Measurements from ENCODE around the gene CSNK1D. TPM values are rescaled to one million over a fixed set of nuclear protein-coding genes. Genes with fewer than 3 reads are reported as not detected.

The CSNK1D gene
- total RNA-seq, 3 donors from 2014 or later: 177 to 221 (median 189) TPM

DNA sequence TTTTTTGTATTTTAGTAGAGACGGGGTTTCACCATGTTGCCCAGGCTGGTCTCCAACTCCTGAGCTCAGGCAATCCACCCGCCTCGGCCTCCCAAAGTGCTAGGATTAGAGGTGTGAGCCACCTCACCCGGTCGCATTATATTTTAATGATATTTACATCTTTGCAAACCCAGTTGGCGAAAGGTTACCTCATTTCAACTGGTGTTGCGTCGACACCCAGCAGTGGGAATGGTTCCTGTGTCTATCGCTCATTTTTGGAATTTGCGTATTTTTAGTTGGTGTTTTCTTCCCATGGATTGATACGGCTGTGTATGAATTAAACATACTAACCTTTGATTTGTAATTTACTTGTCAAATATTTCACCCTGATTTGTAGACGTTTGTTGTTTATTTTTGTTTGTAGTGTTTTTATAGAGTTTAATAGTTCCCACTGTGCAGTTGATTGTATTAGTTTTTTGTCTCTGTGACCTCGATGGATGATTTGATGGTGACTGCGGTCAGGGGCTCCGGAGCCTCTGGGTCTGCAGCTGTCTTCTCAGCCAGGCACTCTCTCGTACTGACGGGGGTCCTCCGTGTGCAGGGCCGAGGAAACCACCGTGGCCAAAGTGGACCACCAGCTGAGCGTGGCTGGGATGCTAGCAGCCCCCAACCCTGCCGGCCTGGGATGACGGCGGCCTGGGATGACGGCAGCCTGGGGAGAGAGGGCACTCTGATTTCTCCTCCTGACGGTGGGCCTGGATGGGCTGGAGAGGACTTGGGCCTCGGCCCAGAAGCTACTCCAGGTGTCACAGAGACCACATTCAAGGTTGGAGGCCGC lies 39.9 kb upstream of the CSNK1D start:
- no peak for DNase-seq
- H3K4me1 ChIP-seq (ENCODE audit: low read depth): peaks cover 4% of the 10 kb centered on the region
- H3K36me3 ChIP-seq (ENCODE audit: low read depth): no peaks in the 10 kb centered on the region
- intact Hi-C loops (cut with DNase I, micrococcal nuclease): no loop called here
- no peak for ATAC-seq
- TF ChIP-seq, protein P1, sequence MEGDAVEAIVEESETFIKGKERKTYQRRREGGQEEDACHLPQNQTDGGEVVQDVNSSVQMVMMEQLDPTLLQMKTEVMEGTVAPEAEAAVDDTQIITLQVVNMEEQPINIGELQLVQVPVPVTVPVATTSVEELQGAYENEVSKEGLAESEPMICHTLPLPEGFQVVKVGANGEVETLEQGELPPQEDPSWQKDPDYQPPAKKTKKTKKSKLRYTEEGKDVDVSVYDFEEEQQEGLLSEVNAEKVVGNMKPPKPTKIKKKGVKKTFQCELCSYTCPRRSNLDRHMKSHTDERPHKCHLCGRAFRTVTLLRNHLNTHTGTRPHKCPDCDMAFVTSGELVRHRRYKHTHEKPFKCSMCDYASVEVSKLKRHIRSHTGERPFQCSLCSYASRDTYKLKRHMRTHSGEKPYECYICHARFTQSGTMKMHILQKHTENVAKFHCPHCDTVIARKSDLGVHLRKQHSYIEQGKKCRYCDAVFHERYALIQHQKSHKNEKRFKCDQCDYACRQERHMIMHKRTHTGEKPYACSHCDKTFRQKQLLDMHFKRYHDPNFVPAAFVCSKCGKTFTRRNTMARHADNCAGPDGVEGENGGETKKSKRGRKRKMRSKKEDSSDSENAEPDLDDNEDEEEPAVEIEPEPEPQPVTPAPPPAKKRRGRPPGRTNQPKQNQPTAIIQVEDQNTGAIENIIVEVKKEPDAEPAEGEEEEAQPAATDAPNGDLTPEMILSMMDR (IDR thresholded peaks at IDR 0.05): no peak
- no peak overlapping the region for H3K4me3 ChIP-seq
- no peaks in the 10 kb centered on the region for H3K9me3 ChIP-seq

- no peak for ATAC-seq
- no peak overlapping the region for H3K4me3 ChIP-seq
- no peaks in the 10 kb centered on the region for H3K9me3 ChIP-seq
- intact Hi-C loops (cut with DNase I, micrococcal nuclease): no loop called here
- TF ChIP-seq, protein P1 (IDR thresholded peaks at IDR 0.05): no peak
- DNase-seq: no peak
- peaks cover 4% of the 10 kb centered on the region for H3K4me1 ChIP-seq (ENCODE audit: low read depth)
- no peaks in the 10 kb centered on the region for H3K36me3 ChIP-seq (ENCODE audit: low read depth)
These were observed 38.5 kb upstream of the CSNK1D start for GRCh38 chr17:82311971-82312370.

DNA sequence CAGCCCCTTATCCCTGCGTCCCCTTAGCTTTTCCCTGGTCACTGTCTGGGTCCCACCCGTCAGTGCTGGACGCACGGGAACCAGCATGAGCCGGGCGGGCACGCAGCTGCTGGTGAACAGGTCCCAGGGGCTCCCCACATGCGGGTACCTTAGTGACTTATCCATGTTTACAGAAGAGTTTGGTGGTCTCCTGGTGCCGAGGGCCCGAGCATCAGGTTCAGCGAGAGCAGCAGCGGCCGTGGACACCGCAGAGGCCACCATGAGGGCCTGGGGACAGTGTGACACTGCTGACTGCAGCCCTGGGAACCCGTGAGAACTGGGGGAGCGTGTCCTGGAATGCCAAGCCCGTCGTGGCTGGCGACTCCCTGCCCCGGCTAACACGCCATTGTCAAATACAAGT lies 37.4 kb upstream of the CSNK1D start:
- no peaks in the 10 kb centered on the region for H3K36me3 ChIP-seq (ENCODE audit: low read depth)
- ATAC-seq (no peak), DNase-seq (no peak)
- no peaks in the 10 kb centered on the region for H3K9me3 ChIP-seq
- TF ChIP-seq, protein P1 (IDR thresholded peaks at IDR 0.05): no peak
- H3K4me3 ChIP-seq: no peak overlapping the region
- intact Hi-C loops (cut with DNase I, micrococcal nuclease): no loop called here
- peaks cover 4% of the 10 kb centered on the region for H3K4me1 ChIP-seq (ENCODE audit: low read depth)

- ATAC-seq: peak; percentile 87
- Histone ChIP-seq H3K9me3 (no peaks in the 10 kb centered on the region), H3K4me3 (no peak overlapping the region), H3K4me1 (ENCODE audit: low read depth) (peaks cover 4% of the 10 kb centered on the region), H3K36me3 (ENCODE audit: low read depth) (no peaks in the 10 kb centered on the region)
- peak in 1 of 3 donors; percentile 66 for DNase-seq
- TF ChIP-seq, protein P1 (IDR thresholded peaks at IDR 0.05): no peak
- intact Hi-C loops (cut with DNase I, micrococcal nuclease): no loop called here
These were observed 36.4 kb upstream of the CSNK1D start for GRCh38 chr17:82309656-82310570.

DNA sequence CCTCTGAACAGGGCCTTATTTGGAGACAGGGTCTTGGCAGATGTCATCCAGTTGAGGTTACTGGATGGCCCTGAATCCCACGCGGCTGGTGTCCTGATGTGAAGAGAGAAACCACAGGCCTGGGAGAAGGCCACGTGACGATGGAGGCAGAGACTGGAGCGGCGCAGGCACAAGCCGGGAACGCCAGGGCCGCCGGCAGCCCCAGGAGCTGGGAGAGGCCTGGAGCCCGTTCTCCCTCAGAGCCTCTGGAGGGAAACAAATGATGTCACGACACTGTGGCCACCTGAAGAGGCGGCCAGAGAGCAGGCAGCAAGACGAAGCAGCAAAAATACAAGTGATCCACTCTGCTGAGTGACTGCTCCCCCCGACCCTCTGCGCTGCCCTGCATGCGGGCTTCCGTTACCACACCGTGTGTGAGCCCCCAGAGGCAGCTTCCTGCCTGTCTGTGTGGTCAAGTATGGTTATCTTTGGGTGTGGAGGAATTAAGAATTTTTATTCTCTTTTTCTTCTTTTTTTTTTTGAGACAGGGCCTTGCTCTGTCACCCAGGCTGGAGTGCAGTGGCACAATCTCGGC lies 32.3 kb upstream of the CSNK1D start:
- Histone ChIP-seq H3K4me1 (ENCODE audit: low read depth) (peaks cover 7% of the 10 kb centered on the region), H3K9me3 (no peaks in the 10 kb centered on the region), H3K36me3 (ENCODE audit: low read depth) (no peaks in the 10 kb centered on the region), H3K4me3 (no peak overlapping the region)
- intact Hi-C loops (cut with DNase I, micrococcal nuclease): no loop called here
- TF ChIP-seq, protein P1 (IDR thresholded peaks at IDR 0.05): no peak
- DNase-seq (no peak), ATAC-seq (no peak)

Data from mucosa of descending colon (tissue), 3 donors.